Astrocyte (in vitro differentiated cells and primary cell): Measurements from ENCODE around the gene GAR1. TPM values are rescaled to one million over a fixed set of nuclear protein-coding genes. Genes with fewer than 3 reads are reported as not detected.
A peak's percentile ranks its signal among the peaks of the same experiment; 100 is the strongest.

ENCODE experiments used
- DNase-seq: peaks from one replicate; pipeline ENCODE4 v3.0.0-alpha.2; 2010; ENCODE audit warnings: low read depth
- FAIRE-seq: peaks from 2 replicates; lab custom pipeline; 2011; peaks lifted over from hg19 to GRCh38; lab: Jason Lieb, UNC
- H2AFZ ChIP-seq: 2 replicates; pipeline ENCODE4 v1.6.0; 2012; ENCODE audit warnings: low read depth, low read length, inconsistent platforms
- H3K27ac ChIP-seq: 2 replicates; pipeline ENCODE4 v1.5.1; 2011; ENCODE audit warnings: low read depth, low read length, inconsistent platforms
- H3K27me3 ChIP-seq: 2 replicates; pipeline ENCODE4 v1.6.0; 2011; ENCODE audit warnings: low read length, inconsistent platforms; ENCODE audit not compliant: insufficient read depth
- H3K36me3 ChIP-seq: 2 replicates; pipeline ENCODE4 v1.5.1; 2011; ENCODE audit warnings: low read length, inconsistent platforms; ENCODE audit not compliant: insufficient read depth
- H3K4me1 ChIP-seq: 2 replicates; pipeline ENCODE4 v1.5.1; 2011; ENCODE audit warnings: low read length, inconsistent platforms; ENCODE audit not compliant: insufficient read depth
- H3K4me2 ChIP-seq: 2 replicates; pipeline ENCODE4 v1.6.0; 2012; ENCODE audit warnings: low read length, inconsistent platforms
- H3K4me3 ChIP-seq: 2 replicates; pipeline ENCODE4 v1.5.1; 2011; ENCODE audit warnings: low read depth, mild to moderate bottlenecking, low read length, inconsistent platforms; ENCODE audit not compliant: insufficient read depth
- H3K79me2 ChIP-seq: 2 replicates; pipeline ENCODE4 v1.6.0; 2012; ENCODE audit warnings: mild to moderate bottlenecking, low read length, inconsistent platforms; ENCODE audit not compliant: insufficient read depth
- H3K9ac ChIP-seq: 2 replicates; pipeline ENCODE4 v1.6.0; 2012; ENCODE audit warnings: mild to moderate bottlenecking, low read length, inconsistent platforms
- H3K9me3 ChIP-seq: 2 replicates; pipeline ENCODE4 v1.5.1; 2012; ENCODE audit warnings: low read depth, mild to moderate bottlenecking, low read length, inconsistent platforms; ENCODE audit not compliant: insufficient read depth
- H4K20me1 ChIP-seq: 2 replicates; pipeline ENCODE4 v1.6.0; 2012; ENCODE audit warnings: low read length, inconsistent platforms; ENCODE audit not compliant: insufficient read depth
- H3K27ac Mint-ChIP-seq: one replicate; pipeline ENCODE4 v1.8.0; 2021; ENCODE audit warnings: mild to moderate bottlenecking, mixed read lengths; ENCODE audit not compliant: unreplicated experiment
- H3K27me3 Mint-ChIP-seq: one replicate; pipeline ENCODE4 v1.8.0; 2021; ENCODE audit warnings: low read depth, mixed read lengths; ENCODE audit not compliant: unreplicated experiment
- H3K36me3 Mint-ChIP-seq: one replicate; pipeline ENCODE4 v1.8.0; 2021; ENCODE audit warnings: low read depth, mixed read lengths; ENCODE audit not compliant: unreplicated experiment
- H3K4me1 Mint-ChIP-seq: one replicate; pipeline ENCODE4 v1.8.0; 2021; ENCODE audit warnings: low read depth, mixed read lengths; ENCODE audit not compliant: unreplicated experiment
- H3K4me3 Mint-ChIP-seq: one replicate; pipeline ENCODE4 v1.8.0; 2021; ENCODE audit warnings: mild to moderate bottlenecking, moderate library complexity, mixed read lengths; ENCODE audit not compliant: unreplicated experiment
- H3K9me3 Mint-ChIP-seq: one replicate; pipeline ENCODE4 v1.8.0; 2021; ENCODE audit warnings: mild to moderate bottlenecking, mixed read lengths; ENCODE audit not compliant: unreplicated experiment
- EZH2 ChIP-seq: IDR thresholded peaks from 2 replicates; pipeline ENCODE4 v1.6.1; 2012; ENCODE audit warnings: mild to moderate bottlenecking, low read length, inconsistent platforms; ENCODE audit not compliant: insufficient read depth
- total RNA-seq: library from RNA; stranded (reverse); gene quantifications from 2 replicates; pipeline ENCODE4 v1.2.1, GENCODE V29; 2021
- TF ChIP-seq, protein P1 (sequence below): IDR thresholded peaks from 2 replicates; pipeline ENCODE4 v1.5.1; 2011; ENCODE audit warnings: low read depth, mild to moderate bottlenecking, inconsistent platforms, low read length, moderate library complexity; ENCODE audit not compliant: insufficient read depth

Gene GAR1
- total RNA-seq, 1 donor from 2014 or later: 26.5 TPM

DNA sequence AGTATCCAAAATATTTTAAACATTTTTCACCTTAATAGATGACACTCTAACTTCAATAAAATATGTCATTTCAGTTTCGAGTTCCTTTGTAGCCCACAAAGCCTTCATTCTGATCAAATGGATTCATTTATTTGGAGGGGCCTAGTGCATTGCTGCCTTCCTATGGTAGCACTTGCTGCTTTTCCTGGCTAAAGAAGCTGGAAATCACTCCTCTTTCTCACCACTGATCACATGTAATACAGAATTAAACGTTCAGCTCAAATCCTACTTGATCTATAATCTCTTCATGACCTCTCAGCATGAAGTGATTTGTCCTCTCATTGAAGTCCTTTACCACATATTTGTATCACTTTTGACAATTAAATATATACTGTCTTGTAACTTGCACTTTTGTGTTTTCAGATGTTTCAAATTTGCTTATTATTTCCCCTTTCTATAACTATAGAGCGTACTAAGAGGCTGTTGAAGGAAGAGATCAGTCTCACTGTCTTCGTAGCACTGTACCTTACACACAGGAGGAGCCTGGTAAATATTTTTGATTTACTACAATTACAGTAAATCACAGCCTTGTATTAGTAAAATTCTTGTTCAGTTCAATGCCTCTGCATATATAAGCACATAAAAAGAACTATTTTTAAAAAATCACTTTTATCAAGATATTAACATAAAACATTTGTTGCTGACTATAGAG is 14.3 kb upstream of the GAR1 start:
- H3K9ac ChIP-seq: peak overlapping the region; percentile 34
- no peaks in the 10 kb centered on the region for H3K79me2 ChIP-seq
- no peak overlapping the region for H2AFZ ChIP-seq
- Mint-ChIP-seq H3K9me3 (no peaks in the 10 kb centered on the region), H3K36me3 (no peaks in the 10 kb centered on the region), H3K4me3 (no peak overlapping the region), H3K4me1 (no peaks in the 10 kb centered on the region), H3K27ac (no peak overlapping the region), H3K27me3 (peaks cover 2% of the 10 kb centered on the region)
- H3K27ac ChIP-seq: no peak overlapping the region
- H3K27me3 ChIP-seq: no peaks in the 10 kb centered on the region
- H4K20me1 ChIP-seq: no peaks in the 10 kb centered on the region
- TF ChIP-seq EZH2: no peak
- TF ChIP-seq, protein P1, sequence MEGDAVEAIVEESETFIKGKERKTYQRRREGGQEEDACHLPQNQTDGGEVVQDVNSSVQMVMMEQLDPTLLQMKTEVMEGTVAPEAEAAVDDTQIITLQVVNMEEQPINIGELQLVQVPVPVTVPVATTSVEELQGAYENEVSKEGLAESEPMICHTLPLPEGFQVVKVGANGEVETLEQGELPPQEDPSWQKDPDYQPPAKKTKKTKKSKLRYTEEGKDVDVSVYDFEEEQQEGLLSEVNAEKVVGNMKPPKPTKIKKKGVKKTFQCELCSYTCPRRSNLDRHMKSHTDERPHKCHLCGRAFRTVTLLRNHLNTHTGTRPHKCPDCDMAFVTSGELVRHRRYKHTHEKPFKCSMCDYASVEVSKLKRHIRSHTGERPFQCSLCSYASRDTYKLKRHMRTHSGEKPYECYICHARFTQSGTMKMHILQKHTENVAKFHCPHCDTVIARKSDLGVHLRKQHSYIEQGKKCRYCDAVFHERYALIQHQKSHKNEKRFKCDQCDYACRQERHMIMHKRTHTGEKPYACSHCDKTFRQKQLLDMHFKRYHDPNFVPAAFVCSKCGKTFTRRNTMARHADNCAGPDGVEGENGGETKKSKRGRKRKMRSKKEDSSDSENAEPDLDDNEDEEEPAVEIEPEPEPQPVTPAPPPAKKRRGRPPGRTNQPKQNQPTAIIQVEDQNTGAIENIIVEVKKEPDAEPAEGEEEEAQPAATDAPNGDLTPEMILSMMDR: no peak
- FAIRE-seq (no peak), DNase-seq (no peak)
- H3K4me3 ChIP-seq: no peak overlapping the region
- H3K4me2 ChIP-seq: peak overlapping the region; percentile 36
- H3K4me1 ChIP-seq: peaks cover 5% of the 10 kb centered on the region
- H3K9me3 ChIP-seq: no peaks in the 10 kb centered on the region
- no peaks in the 10 kb centered on the region for H3K36me3 ChIP-seq

DNA sequence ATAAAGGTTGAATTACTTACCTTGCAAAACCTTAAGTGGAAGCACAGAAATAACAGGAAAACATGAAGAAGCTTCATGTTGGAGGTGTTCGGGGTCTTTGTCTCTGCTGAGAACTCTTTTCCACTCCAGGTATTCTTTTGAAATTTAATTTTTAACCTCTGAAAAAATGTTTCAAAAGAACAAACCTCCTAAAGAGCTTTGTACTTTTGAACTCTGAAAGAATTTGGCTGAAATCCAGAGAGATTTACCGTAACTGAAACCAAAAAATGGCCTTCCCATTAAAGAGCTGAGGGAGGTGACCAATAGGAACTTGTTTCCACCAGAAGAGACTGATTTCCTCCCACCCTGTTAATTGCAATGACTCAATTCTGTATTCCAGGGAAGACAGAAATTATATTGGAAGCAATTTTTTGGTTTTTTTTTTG is 13.7 kb upstream of the GAR1 start, which contains the start of gene CFI:
Gene CFI (minus strand): TSS at position 105 of the 425 bp plus-strand sequence. CDS start 28 bp downstream, at position 77.
- Histone ChIP-seq H4K20me1 (no peaks in the 10 kb centered on the region), H3K27me3 (no peaks in the 10 kb centered on the region), H3K4me3 (no peak within 1 kb of the TSS), H3K27ac (no peak within 1 kb of the TSS), H3K4me1 (peaks cover 5% of the 10 kb centered on the region), H2AFZ (no peak within 1 kb of the TSS), H3K36me3 (no peaks in the 10 kb centered on the region), H3K9me3 (no peaks in the 10 kb centered on the region), H3K4me2 (peak within 1 kb of the TSS; percentile 63), H3K9ac (peak within 1 kb of the TSS; percentile 34), H3K79me2 (no peaks in the 10 kb centered on the region)
- no peaks in the 10 kb centered on the region for H3K9me3 Mint-ChIP-seq
- no peak for TF ChIP-seq EZH2
- H3K4me3 Mint-ChIP-seq: no peak within 1 kb of the TSS
- no peaks in the 10 kb centered on the region for H3K36me3 Mint-ChIP-seq
- H3K27ac Mint-ChIP-seq: no peak within 1 kb of the TSS
- DNase-seq (peak; percentile 88), FAIRE-seq (no peak)
- H3K27me3 Mint-ChIP-seq: peaks cover 2% of the 10 kb centered on the region
- H3K4me1 Mint-ChIP-seq: no peaks in the 10 kb centered on the region

DNA sequence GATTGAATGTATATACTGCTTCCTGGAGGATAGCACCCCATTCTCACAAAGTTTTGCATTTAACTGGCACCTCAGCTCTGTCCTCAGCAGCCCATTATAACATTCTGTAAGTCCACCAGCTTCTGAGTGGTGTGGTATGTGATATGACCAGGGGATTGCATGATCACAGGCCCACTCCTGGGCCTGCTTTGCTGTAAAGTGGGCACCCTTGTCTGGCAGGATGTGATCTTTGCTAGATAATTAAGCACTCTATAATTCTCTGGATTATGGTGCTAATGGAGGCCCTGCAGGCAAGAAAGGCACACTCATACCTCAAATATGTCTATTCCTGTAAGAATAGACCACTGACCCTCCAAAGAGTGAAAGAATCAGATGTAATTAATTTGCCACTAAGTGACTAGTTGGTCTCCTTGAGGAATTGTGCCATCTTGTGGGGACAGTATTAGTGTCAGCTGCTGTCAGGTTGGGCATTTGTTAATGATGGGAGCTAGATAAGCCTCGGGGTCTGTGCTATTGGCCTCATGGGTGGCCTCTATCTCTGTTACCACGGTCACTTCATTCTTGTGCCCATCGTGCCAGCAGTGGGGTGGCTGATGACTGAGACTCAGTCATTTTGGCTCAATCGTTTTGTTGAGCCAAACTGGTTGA is 11.5 kb upstream of the GAR1 start:
- H3K36me3 Mint-ChIP-seq: no peaks in the 10 kb centered on the region

More for the DNA sequence above, 11.5 kb upstream of the GAR1 start:
- Histone ChIP-seq H2AFZ (peak overlapping the region; percentile 18), H3K79me2 (no peaks in the 10 kb centered on the region), H3K4me1 (peaks cover 5% of the 10 kb centered on the region), H4K20me1 (no peaks in the 10 kb centered on the region), H3K4me2 (no peak overlapping the region), H3K27me3 (no peaks in the 10 kb centered on the region), H3K4me3 (no peak overlapping the region), H3K9me3 (no peaks in the 10 kb centered on the region), H3K27ac (no peak overlapping the region), H3K9ac (no peak overlapping the region), H3K36me3 (no peaks in the 10 kb centered on the region)
- no peak for TF ChIP-seq EZH2
- TF ChIP-seq, protein P1: peak; percentile 50
- FAIRE-seq (no peak), DNase-seq (peak; percentile 58)
- Mint-ChIP-seq H3K4me3 (no peak overlapping the region), H3K27ac (no peak overlapping the region), H3K27me3 (peaks cover 2% of the 10 kb centered on the region), H3K4me1 (no peaks in the 10 kb centered on the region), H3K9me3 (no peaks in the 10 kb centered on the region)
